Thoracic aorta (tissue), 2 donors: Measurements from ENCODE around the gene BRD9. TPM values are rescaled to one million over a fixed set of nuclear protein-coding genes. Genes with fewer than 3 reads are reported as not detected.

ENCODE experiments used
- ATAC-seq: fragments of 150-250 bp; one replicate; pipeline ENCODE4 v1.8.0; 2017; ENCODE audit warnings: low read depth; ENCODE audit not compliant: insufficient number of reproducible peaks, low FRiP score
- DNase-seq: peaks from one replicate; pipeline ENCODE4 v3.0.0-alpha.2; 2020; ENCODE audit warnings: low spot score
- H3K27ac ChIP-seq, 2 donors: fragments of 200-600 bp; sonication (generic); 1 replicate in 1 of 2; 2 replicates in 1 of 2; pipeline ENCODE4 v1.5.1; 2016; ENCODE audit warnings: mild to moderate bottlenecking in 2 of 2, moderate library complexity in 2 of 2
- H3K27me3 ChIP-seq: fragments of 200-600 bp; sonication (generic); replicated peaks from 2 replicates; pipeline ENCODE4 v1.6.0; 2016; ENCODE audit warnings: mild to moderate bottlenecking; ENCODE audit not compliant: insufficient read depth
- H3K36me3 ChIP-seq: fragments of 200-600 bp; sonication (generic); one replicate; pipeline ENCODE4 v1.5.1; 2016
- H3K4me1 ChIP-seq, 2 donors: fragments of 200-600 bp; sonication (generic); 1 replicate in 1 of 2; 2 replicates in 1 of 2; pipeline versions ENCODE4 v1.5.1 to v1.6.0; 2016; ENCODE audit warnings: low read depth in 2 of 2, mild to moderate bottlenecking in 1 of 2; ENCODE audit not compliant: control insufficient read depth in 1 of 2
- H3K4me3 ChIP-seq: fragments of 200-600 bp; sonication (generic); 2 replicates; pipeline ENCODE4 v1.5.1; 2016; ENCODE audit warnings: mild to moderate bottlenecking
- H3K9me3 ChIP-seq: fragments of 200-600 bp; sonication (generic); 2 replicates; pipeline ENCODE4 v1.5.1; 2016
- CTCF ChIP-seq: fragments of 200-600 bp; sonication (generic); IDR thresholded peaks from one replicate; pipeline ENCODE4 v1.5.1; 2019; ENCODE audit warnings: antibody characterized with exemption
- total RNA-seq, 2 donors: library from RNA; depleted of rRNA; stranded (reverse); fragments of >200 nt; gene quantifications; one replicate each; pipeline versions ENCODE4 v1.1.0 to v1.2.3, GENCODE V29; 2016

BRD9 gene
- total RNA-seq, 2 donors from 2014 or later = 30.7 to 54.5 TPM

GRCh38 chr5:865168-865521 is 27.5 kb downstream of the BRD9 start:
- Histone ChIP-seq H3K9me3 (no peaks in the 10 kb centered on the region), H3K4me3 (no peak overlapping the region), H3K4me1 (no peaks in the 10 kb centered on the region), H3K27me3 (no peaks in the 10 kb centered on the region), H3K27ac (no peak overlapping the region), H3K36me3 (peaks cover 54% of the 10 kb centered on the region)
- ATAC-seq (no peak), DNase-seq (no peak)
- no peak for TF ChIP-seq CTCF

- no peak for ATAC-seq
- TF ChIP-seq CTCF = no peak
- Histone ChIP-seq H3K4me3 (no peak overlapping the region), H3K36me3 (peaks cover 49% of the 10 kb centered on the region), H3K27me3 (no peaks in the 10 kb centered on the region), H3K4me1 (no peaks in the 10 kb centered on the region), H3K27ac (no peak overlapping the region), H3K9me3 (no peaks in the 10 kb centered on the region)
- DNase-seq = no peak
These were observed 28.0 kb downstream of the BRD9 start for GRCh38 chr5:864492-865167.

GRCh38 chr5:863244-863805 is 29.3 kb downstream of the BRD9 start:
- no peak for TF ChIP-seq CTCF
- Histone ChIP-seq H3K9me3 (no peaks in the 10 kb centered on the region), H3K27ac (no peak overlapping the region), H3K27me3 (no peaks in the 10 kb centered on the region), H3K4me1 (no peaks in the 10 kb centered on the region), H3K36me3 (peaks cover 36% of the 10 kb centered on the region), H3K4me3 (no peak overlapping the region)
- DNase-seq (no peak), ATAC-seq (no peak)

GRCh38 chr5:862367-863243 is 30.0 kb downstream of the BRD9 start:
- Histone ChIP-seq H3K27me3 (no peaks in the 10 kb centered on the region), H3K4me1 (no peaks in the 10 kb centered on the region), H3K9me3 (no peaks in the 10 kb centered on the region), H3K27ac (no peak overlapping the region), H3K4me3 (no peak overlapping the region), H3K36me3 (peaks cover 30% of the 10 kb centered on the region)
- no peak for DNase-seq
- no peak for TF ChIP-seq CTCF
- no peak for ATAC-seq
